Ascending aorta (tissue), 2 donors: ENCODE data around the gene EPHA5. TPM values are rescaled to one million over a fixed set of nuclear protein-coding genes. Genes with fewer than 3 reads are reported as not detected.

Source experiments
- DNase-seq, 2 donors: peaks; one replicate each; pipeline ENCODE4 v3.0.0-alpha.2; 2019; ENCODE audit warnings: low spot score in 2 of 2
- H3K27ac ChIP-seq, 2 donors: fragments of 200-600 bp; sonication (generic); one replicate each; pipeline ENCODE4 v1.5.1; 2016 to 2017; ENCODE audit warnings: mild to moderate bottlenecking in 1 of 2
- H3K27me3 ChIP-seq: fragments of 200-600 bp; sonication (generic); one replicate; pipeline ENCODE4 v1.5.1; 2017
- H3K36me3 ChIP-seq, 2 donors: fragments of 200-600 bp; sonication (generic); one replicate each; pipeline ENCODE4 v1.5.1; 2016
- H3K4me1 ChIP-seq, 2 donors: fragments of 200-600 bp; sonication (generic); one replicate each; pipeline ENCODE4 v1.5.1; 2016 to 2017; ENCODE audit warnings: mild to moderate bottlenecking in 1 of 2
- H3K4me3 ChIP-seq, 2 donors: fragments of 200-600 bp; sonication (generic); one replicate each; pipeline ENCODE4 v1.5.1; 2016 to 2017; ENCODE audit warnings: mild to moderate bottlenecking in 1 of 2
- H3K9me3 ChIP-seq, 2 donors: fragments of 200-600 bp; sonication (generic); one replicate each; pipeline ENCODE4 v1.5.1; 2016
- CTCF ChIP-seq, 3 experiments: fragments of 200-600 bp in 2 of 3; fragments of 450-650 bp in 1 of 3; sonication (generic) in 2 of 3; IDR thresholded peaks; one replicate each; pipeline ENCODE4 v1.5.1; 2016 to 2019; ENCODE audit warnings: antibody characterized with exemption in 3 of 3, mild to moderate bottlenecking in 1 of 3, moderate library complexity in 1 of 3
- intact Hi-C: fragments of 100-400 bp; cut with DNase I; formaldehyde crosslinking; loops from one replicate; pipeline ENCODE4 v1.15.1; 2023
- total RNA-seq: library from RNA; depleted of rRNA; stranded (reverse); fragments of >200 nt; gene quantifications from one replicate; pipeline ENCODE4 v1.1.0, GENCODE V29; 2016

The EPHA5 gene
- total RNA-seq, 1 donor from 2014 or later: not detected

- TF ChIP-seq CTCF (IDR thresholded peaks at IDR 0.05): no peak
- Histone ChIP-seq H3K27ac (no peak overlapping the region), H3K9me3 (no peaks in the 10 kb centered on the region), H3K4me3 (no peak overlapping the region), H3K27me3 (no peaks in the 10 kb centered on the region), H3K4me1 (no peaks in the 10 kb centered on the region), H3K36me3 (no peaks in the 10 kb centered on the region)
- DNase-seq: no peak
- intact Hi-C loops: no loop called here
These were observed 197.8 kb downstream of the EPHA5 start for GRCh38 chr4:65472531-65472930.

- no peaks in the 10 kb centered on the region for H3K36me3 ChIP-seq
- no peaks in the 10 kb centered on the region for H3K27me3 ChIP-seq
- no peaks in the 10 kb centered on the region for H3K4me1 ChIP-seq
- DNase-seq: no peak
- H3K4me3 ChIP-seq: no peak overlapping the region
- TF ChIP-seq CTCF (IDR thresholded peaks at IDR 0.05): no peak
- intact Hi-C loops: no loop called here
- H3K9me3 ChIP-seq: no peaks in the 10 kb centered on the region
- no peak overlapping the region for H3K27ac ChIP-seq
These were observed 203.1 kb downstream of the EPHA5 start for GRCh38 chr4:65467068-65467680.

GRCh38 chr4:65461781-65462180 lies 208.5 kb downstream of the EPHA5 start:
- Histone ChIP-seq H3K9me3 (no peaks in the 10 kb centered on the region), H3K4me1 (no peaks in the 10 kb centered on the region), H3K36me3 (no peaks in the 10 kb centered on the region), H3K27ac (no peak overlapping the region), H3K27me3 (no peaks in the 10 kb centered on the region), H3K4me3 (no peak overlapping the region)
- no peak for DNase-seq
- TF ChIP-seq CTCF (IDR thresholded peaks at IDR 0.05): no peak
- intact Hi-C loops: no loop called here

GRCh38 chr4:65457011-65457410 lies 213.3 kb downstream of the EPHA5 start:
- Histone ChIP-seq H3K27ac (no peak overlapping the region), H3K36me3 (no peaks in the 10 kb centered on the region), H3K4me1 (no peaks in the 10 kb centered on the region), H3K4me3 (no peak overlapping the region), H3K9me3 (no peaks in the 10 kb centered on the region), H3K27me3 (no peaks in the 10 kb centered on the region)
- DNase-seq: no peak
- no peak for TF ChIP-seq CTCF (IDR thresholded peaks at IDR 0.05)
- intact Hi-C loops: no loop called here

GRCh38 chr4:65456579-65456978 lies 213.7 kb downstream of the EPHA5 start:
- intact Hi-C loops: no loop called here

More at GRCh38 chr4:65456579-65456978, 213.7 kb downstream of the EPHA5 start:
- no peak for TF ChIP-seq CTCF (IDR thresholded peaks at IDR 0.05)
- H3K9me3 ChIP-seq: no peaks in the 10 kb centered on the region
- H3K27ac ChIP-seq: no peak overlapping the region
- DNase-seq: no peak
- H3K36me3 ChIP-seq: no peaks in the 10 kb centered on the region
- H3K27me3 ChIP-seq: no peaks in the 10 kb centered on the region
- no peaks in the 10 kb centered on the region for H3K4me1 ChIP-seq
- H3K4me3 ChIP-seq: no peak overlapping the region
